ENCODE data around the gene TRIM44. TPM values are rescaled to one million over a fixed set of nuclear protein-coding genes. Genes with fewer than 3 reads are reported as not detected.

The TRIM44 gene
- polyA plus RNA-seq, 1 donor (not counting 4 experiments of a cell fraction or from before 2014, with no cell fraction given) = 48.3 TPM

GRCh38 chr11:35866601-35867000, 204.0 kb downstream of the TRIM44 start:
- H3K9me3 ChIP-seq (ENCODE audit: control insufficient read depth, low read depth, low read length) = peaks cover 2% of the 10 kb centered on the region
- H3K27ac ChIP-seq (ENCODE audit: control insufficient read depth, insufficient read depth, low read length) = no peak overlapping the region
- no peak overlapping the region for H3K4me2 ChIP-seq (ENCODE audit: control insufficient read depth, extremely low read depth, insufficient read depth, low read depth, low read length)
- TF ChIP-seq CTCF (optimal IDR thresholded peaks at IDR 0.05 in 1 of 3, IDR thresholded peaks at IDR 0.05 in 1 of 3, conservative IDR thresholded peaks at IDR 0.05 in 1 of 3; ENCODE audit: extremely low read depth in 1 of 3, insufficient read depth in 2 of 3, low read length in 3 of 3) (no peak), EZH2 (IDR thresholded peaks at IDR 0.05; ENCODE audit: low read length) (no peak)
- no peaks in the 10 kb centered on the region for H3K9me1 ChIP-seq (ENCODE audit: control insufficient read depth, extremely low read depth, insufficient read depth, low read length)
- H3K27me3 ChIP-seq (ENCODE audit: control insufficient read depth, extremely low read depth, insufficient read depth, low read length) = no peaks in the 10 kb centered on the region
- DNase-seq (ENCODE audit: low read depth, low spot score) = no peak
- no peaks in the 10 kb centered on the region for H3K36me3 ChIP-seq (ENCODE audit: control insufficient read depth in 2 of 2, extremely low read depth in 1 of 2, insufficient read depth in 2 of 2, low read length in 2 of 2)
- H3K4me1 ChIP-seq (ENCODE audit: control insufficient read depth, extremely low read depth, insufficient read depth, low read length) = no peaks in the 10 kb centered on the region
- H3K9ac ChIP-seq (ENCODE audit: control insufficient read depth, extremely low read depth, insufficient read depth, low read length) = no peak overlapping the region
- no peak overlapping the region for H3K4me3 ChIP-seq (ENCODE audit: control insufficient read depth in 2 of 3, extremely low read depth in 1 of 3, insufficient read depth in 2 of 3, low read depth in 1 of 3, low read length in 3 of 3)
- H2AFZ ChIP-seq (ENCODE audit: control insufficient read depth, low read length) = no peak overlapping the region
- no peaks in the 10 kb centered on the region for H4K20me1 ChIP-seq (ENCODE audit: control insufficient read depth, extremely low read depth, insufficient read depth, low read length)
- no peak for FAIRE-seq
- dilution Hi-C loops (cut with MboI; ENCODE audit: extremely low pct_ligation_motif_present, low sequenced_read_pairs) = no loop called here
- no peaks in the 10 kb centered on the region for H3K79me2 ChIP-seq (ENCODE audit: control insufficient read depth, insufficient read depth, low read length)

Other genes starting within 250 kb of the TRIM44 start
- gene SLC1A2, start 243.2 kb upstream of the TRIM44 start, polyA plus RNA-seq = under 0.01 to 0.04 TPM in 2 of 3 replicates, not detected in the other
- 4.1 to 10.0 TPM (median 4.4 TPM) in 3 replicates for gene PAMR1, start 137.2 kb upstream of the TRIM44 start, polyA plus RNA-seq
- 19.0 to 25.3 TPM (median 19.7 TPM) in 3 replicates for gene FJX1, start 44.3 kb upstream of the TRIM44 start, polyA plus RNA-seq